Right ventricle myocardium inferior (tissue), 1 donor: ENCODE results near the gene UBASH3B. TPM values are rescaled to one million over a fixed set of nuclear protein-coding genes. Genes with fewer than 3 reads are reported as not detected.

Experiments used
- ATAC-seq: fragments of 200-7000 bp; cut with Tn5 transposase; one replicate; pipeline ENCODE4 v1.9.1; 2020; ENCODE audit warnings: mild to moderate bottlenecking, moderate library complexity
- DNase-seq: peaks from one replicate; pipeline ENCODE4 v3.0.0; 2021; ENCODE audit errors: missing footprints
- intact Hi-C: fragments of 100-400 bp; cut with DNase I; formaldehyde crosslinking; loops from one replicate; pipeline ENCODE4 v1.11.0; 2022
- total RNA-seq: library from RNA; stranded (reverse); fragmentation: NEBNext Ultra II Directional; extraction: Animal tissue kit (Norgen Biotek cat#: 25700); gene quantifications from one replicate; pipeline ENCODE4 v1.2.1, GENCODE V29; 2021
- donor health status: DM: no; HTN: yes; CAD: no; lungs with severe emphysema.

The UBASH3B gene
- total RNA-seq, 1 donor from 2014 or later = 3.5 TPM

GRCh38 chr11:122765487-122766131 is 110.1 kb downstream of the UBASH3B start:
- DNase-seq = no peak
- no peak for ATAC-seq
- intact Hi-C loops = no loop called here

- intact Hi-C loops = no loop called here
Observed at GRCh38 chr11:122769126-122769780, 113.7 kb downstream of the UBASH3B start.

GRCh38 chr11:122772945-122773344 is 117.4 kb downstream of the UBASH3B start:
- DNase-seq (no peak), ATAC-seq (no peak)
- intact Hi-C loops = no loop called here

More at GRCh38 chr11:122769126-122769780, 113.7 kb downstream of the UBASH3B start:
- ATAC-seq (no peak), DNase-seq (no peak)

- no peak for DNase-seq
- intact Hi-C loops = no loop called here
- ATAC-seq = no peak
Observed at GRCh38 chr11:122773781-122774266, 118.3 kb downstream of the UBASH3B start.

GRCh38 chr11:122775675-122776271 is 120.3 kb downstream of the UBASH3B start:
- DNase-seq (no peak), ATAC-seq (no peak)
- intact Hi-C loops = no loop called here

GRCh38 chr11:122776546-122776945 is 121.0 kb downstream of the UBASH3B start:
- DNase-seq (no peak), ATAC-seq (no peak)
- intact Hi-C loops = no loop called here

GRCh38 chr11:122777343-122777742 is 121.8 kb downstream of the UBASH3B start:
- no peak for ATAC-seq
- no peak for DNase-seq
- intact Hi-C loops = no loop called here

GRCh38 chr11:122778148-122778547 is 122.6 kb downstream of the UBASH3B start:
- ATAC-seq = no peak
- DNase-seq = no peak
- intact Hi-C loops = no loop called here

- no peak for ATAC-seq
- intact Hi-C loops = no loop called here
Observed at GRCh38 chr11:122779047-122779629, 123.6 kb downstream of the UBASH3B start.

GRCh38 chr11:122780296-122780949 is 124.9 kb downstream of the UBASH3B start:
- intact Hi-C loops = loop anchor here (5.0 kb wide), 1 partner anchor 198 kb away; no protein-coding TSS in a partner anchor
- no peak for DNase-seq

More at GRCh38 chr11:122779047-122779629, 123.6 kb downstream of the UBASH3B start:
- no peak for DNase-seq

GRCh38 chr11:122781378-122782195 is 126.1 kb downstream of the UBASH3B start:
- intact Hi-C loops = loop anchor here (1.0 to 5.0 kb wide), 3 partner anchors 148 to 199 kb away; no protein-coding TSS in a partner anchor
- DNase-seq (peak; percentile 89), ATAC-seq (peak; percentile 98)

More at GRCh38 chr11:122780296-122780949, 124.9 kb downstream of the UBASH3B start:
- ATAC-seq = no peak

GRCh38 chr11:122782222-122782621 is 126.7 kb downstream of the UBASH3B start:
- ATAC-seq (no peak), DNase-seq (no peak)
- intact Hi-C loops = loop anchor here (5.0 kb wide), 1 partner anchor 200 kb away; no protein-coding TSS in a partner anchor

- ATAC-seq (no peak), DNase-seq (no peak)
- intact Hi-C loops = loop anchor here (5.0 kb wide), 1 partner anchor 202 kb away; no protein-coding TSS in a partner anchor
Observed at GRCh38 chr11:122784325-122784955, 128.9 kb downstream of the UBASH3B start.

GRCh38 chr11:122785031-122785541 is 129.6 kb downstream of the UBASH3B start:
- ATAC-seq = no peak
- intact Hi-C loops = no loop called here
- DNase-seq = no peak

- intact Hi-C loops = no loop called here
- ATAC-seq (no peak), DNase-seq (no peak)
Observed at GRCh38 chr11:122786896-122787295, 131.4 kb downstream of the UBASH3B start.

- DNase-seq (no peak), ATAC-seq (no peak)
- intact Hi-C loops = no loop called here
Observed at GRCh38 chr11:122788781-122789535, 133.4 kb downstream of the UBASH3B start.

GRCh38 chr11:122789907-122790306 is 134.4 kb downstream of the UBASH3B start:
- intact Hi-C loops = no loop called here
- DNase-seq = no peak

More at GRCh38 chr11:122789907-122790306, 134.4 kb downstream of the UBASH3B start:
- ATAC-seq = no peak
